GM19467 (cell line): Measurements from ENCODE around the gene EMID1.

Experiments
- ATAC-seq: cut with Tn5 transposase; IDR thresholded peaks from one replicate; pipeline ENCODE4 v1.9.1; 2021; ENCODE audit warnings: mild to moderate bottlenecking, moderate library complexity; ENCODE audit not compliant: unreplicated experiment

The EMID1 gene

GRCh38 chr22:29258407-29259252 is 52.9 kb downstream of the EMID1 start:
- ATAC-seq, result no peak

- no peak for ATAC-seq
Observed at GRCh38 chr22:29259253-29259899, 53.7 kb downstream of the EMID1 start.

GRCh38 chr22:29260031-29260560 is 54.4 kb downstream of the EMID1 start:
- no peak for ATAC-seq

GRCh38 chr22:29260601-29261315 is 55.1 kb downstream of the EMID1 start:
- ATAC-seq, result no peak

GRCh38 chr22:29263791-29264276 is 58.1 kb downstream of the EMID1 start:
- ATAC-seq, result no peak

GRCh38 chr22:29265305-29265704 is 59.6 kb downstream of the EMID1 start:
- no peak for ATAC-seq

GRCh38 chr22:29265929-29266328 is 60.2 kb downstream of the EMID1 start:
- ATAC-seq, result no peak

- ATAC-seq, result no peak
Observed at GRCh38 chr22:29266564-29267461, 61.1 kb downstream of the EMID1 start.

- ATAC-seq, result peak; percentile 16
Observed at GRCh38 chr22:29267462-29267857, 61.8 kb downstream of the EMID1 start.

- peak; percentile 71 for ATAC-seq
Observed at GRCh38 chr22:29267858-29268510, 62.3 kb downstream of the EMID1 start, which contains the start of the genes EWSR1 and RHBDD3. TSS of gene EWSR1 (plus strand) at chr22:29268268. CDS start at chr22:29268337, 69 bp downstream. TSS of gene RHBDD3 (minus strand) at chr22:29267981. CDS start at chr22:29265626, 2,355 bp downstream.

- peak; percentile 15 for ATAC-seq
Observed at GRCh38 chr22:29268511-29269229, 63.0 kb downstream of the EMID1 start.

- no peak for ATAC-seq
Observed at GRCh38 chr22:29269230-29269604, 63.5 kb downstream of the EMID1 start.

GRCh38 chr22:29269731-29270474 is 64.2 kb downstream of the EMID1 start:
- no peak for ATAC-seq

GRCh38 chr22:29270475-29271271 is 65.0 kb downstream of the EMID1 start:
- ATAC-seq, result no peak

- no peak for ATAC-seq
Observed at GRCh38 chr22:29272624-29273023, 66.9 kb downstream of the EMID1 start.

GRCh38 chr22:29275167-29275566 is 69.5 kb downstream of the EMID1 start:
- no peak for ATAC-seq

- ATAC-seq, result no peak
Observed at GRCh38 chr22:29275819-29276565, 70.3 kb downstream of the EMID1 start.
